Aortic smooth muscle cell (primary cell): ENCODE results near the gene PAK1. TPM values are rescaled to one million over a fixed set of nuclear protein-coding genes. Genes with fewer than 3 reads are reported as not detected.

Source experiments
- total RNA-seq: library from RNA; depleted of rRNA; stranded (reverse); fragments of >200 nt; gene quantifications from 2 replicates; pipeline ENCODE4 v1.2.3, GENCODE V29; 2014

PAK1 gene
- 25.8 and 35.1 TPM in 2 replicates for total RNA-seq

DNA sequence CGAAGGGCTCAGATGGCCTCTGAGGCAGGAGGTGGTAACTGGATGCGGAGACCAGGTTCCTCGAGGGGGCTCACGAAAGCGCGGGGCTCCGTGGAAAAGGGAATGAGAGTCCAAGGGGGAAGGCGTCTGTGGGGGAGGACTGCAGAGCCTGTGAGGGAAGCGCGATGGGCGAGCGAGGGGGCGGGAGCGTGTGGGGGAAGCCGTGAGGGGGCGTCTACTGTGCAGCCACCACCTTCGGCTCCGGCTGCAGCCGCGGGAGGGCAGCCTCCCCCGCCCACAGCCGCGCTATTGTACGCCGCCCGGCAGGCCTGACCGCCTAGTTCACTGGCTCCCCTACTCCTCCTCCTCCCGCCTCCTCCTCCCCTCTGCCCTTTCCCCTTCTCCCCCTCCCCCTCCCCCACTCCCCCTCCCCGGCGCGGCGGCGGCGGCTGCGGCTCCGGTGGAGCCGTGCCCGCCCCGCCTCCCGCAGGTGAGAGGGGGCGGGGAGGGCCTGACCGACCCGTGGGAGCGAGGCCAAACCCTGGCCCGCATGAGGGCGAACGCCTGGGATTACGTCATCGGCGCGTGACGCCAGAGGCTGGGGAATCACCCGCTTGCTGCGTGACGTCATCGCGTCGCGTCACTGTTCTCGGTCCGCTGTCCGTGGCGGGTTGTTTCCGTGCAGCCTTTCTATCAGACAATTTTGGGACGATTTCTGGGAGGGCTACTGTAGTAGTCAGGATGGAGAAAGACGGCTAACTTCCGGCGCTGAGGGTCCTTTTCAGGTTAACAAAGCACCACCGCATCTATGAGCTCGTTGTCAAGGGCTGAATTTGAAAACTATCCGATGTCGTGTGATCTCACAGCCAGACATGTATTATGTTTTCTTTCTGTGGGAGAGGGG lies at the start of gene PAK1:
PAK1 (minus strand) TSS at position 294 of the 883 bp plus-strand sequence. CDS start 81,574 bp downstream, outside the sequence.

DNA sequence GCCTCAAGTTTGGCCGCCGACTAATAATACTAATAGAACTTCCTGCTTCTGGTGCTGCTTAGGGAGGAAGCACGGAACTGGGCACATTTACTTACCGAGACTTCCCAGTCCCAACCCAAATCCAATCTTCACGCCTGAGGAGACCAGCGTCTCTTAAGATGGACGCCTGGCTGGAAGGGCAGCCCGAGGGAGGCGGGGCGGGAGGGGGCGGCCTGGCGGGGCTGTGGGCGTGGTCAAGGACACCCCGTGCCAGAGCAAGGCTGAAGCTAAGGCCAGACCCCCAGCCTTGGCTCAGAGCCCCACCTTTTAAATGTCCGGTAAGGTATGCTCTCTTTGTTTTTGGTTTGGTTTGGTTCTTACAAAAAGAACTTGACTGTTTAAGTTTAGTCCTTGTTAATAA lies 172.4 kb downstream of the PAK1 start, which contains the start of gene GDPD4:
GDPD4 (minus strand) TSS at position 177 of the 400 bp plus-strand sequence. CDS start 16,549 bp downstream, outside the sequence.

Other genes with a start within 250 kb of the PAK1 start
- not detected in 2 replicates for gene GDPD4, start 172.4 kb downstream of the PAK1 start, total RNA-seq
- 0.40 and 0.56 TPM in 2 replicates for gene AQP11, start 115.9 kb upstream of the PAK1 start, total RNA-seq
- 119 and 144 TPM in 2 replicates for gene CLNS1A, start 163.7 kb upstream of the PAK1 start, total RNA-seq